Nucleus accumbens (tissue), 56 donors: ENCODE results near the gene TBL3.
"Not testable (repeated sequence)": the region's sequence is repeated elsewhere in the genome, so short reads cannot be mapped to it uniquely, and the experiment has no call there.

ENCODE experiments used
- DNase-seq, 56 donors: peaks; one replicate each; lab custom pipeline; 2025; lab: John Stamatoyannopoulos, UW

TBL3 gene

GRCh38 chr16:1971796-1972489, at the start of gene TBL3:
Gene TBL3, plus strand, starts transcription at chr16:1972053. Its CDS starts 112 bp downstream, at chr16:1972165.
- peak in 55 of 56 donors; percentile 69 to 95 (median 89) for DNase-seq

GRCh38 chr16:1922357-1922756, 49.5 kb upstream of the TBL3 start:
- DNase-seq: no peak

- DNase-seq: no peak
Observed at GRCh38 chr16:1923299-1924034, 48.4 kb upstream of the TBL3 start.

GRCh38 chr16:1924095-1924494, 47.8 kb upstream of the TBL3 start:
- no peak for DNase-seq

GRCh38 chr16:1926271-1926670, 45.6 kb upstream of the TBL3 start:
- no peak for DNase-seq

GRCh38 chr16:1929105-1929504, 42.7 kb upstream of the TBL3 start:
- DNase-seq: peak in 1 of 56 donors; percentile 32

- peak in 54 of 56 donors; percentile 31 to 92 (median 74) for DNase-seq
Observed at GRCh38 chr16:1929578-1930337, 42.1 kb upstream of the TBL3 start.

GRCh38 chr16:1930338-1930720, 41.5 kb upstream of the TBL3 start:
- DNase-seq: no peak

- DNase-seq: no peak
Observed at GRCh38 chr16:1932050-1933028, 39.5 kb upstream of the TBL3 start.

GRCh38 chr16:1933097-1933661, 38.7 kb upstream of the TBL3 start:
- no peak for DNase-seq

- no peak for DNase-seq
Observed at GRCh38 chr16:1936945-1937479, 34.8 kb upstream of the TBL3 start.

GRCh38 chr16:1938316-1938715, 33.5 kb upstream of the TBL3 start:
- no peak for DNase-seq

GRCh38 chr16:1938910-1939309, 32.9 kb upstream of the TBL3 start:
- no peak for DNase-seq

- DNase-seq: not testable (repeated sequence)
Observed at GRCh38 chr16:1939833-1940232, 32.0 kb upstream of the TBL3 start.

- no peak for DNase-seq
Observed at GRCh38 chr16:1940273-1941161, 31.3 kb upstream of the TBL3 start.

GRCh38 chr16:1941162-1942046, 30.4 kb upstream of the TBL3 start:
- DNase-seq: no peak

- DNase-seq: peak in 1 of 56 donors; percentile 4
Observed at GRCh38 chr16:1942047-1942809, 29.6 kb upstream of the TBL3 start.
